ENCODE results near the gene P2RX4.
"Not testable (repeated sequence)": the region's sequence is repeated elsewhere in the genome, so short reads cannot be mapped to it uniquely, and the experiment has no call there.

The P2RX4 gene
- 62.2 to 68.5 reads per million in 2 donors for total RNA-seq

GRCh38 chr12:121209624-121210572 lies at the start of gene P2RX4:
Gene P2RX4 (plus strand): TSS chr12:121210129. CDS start chr12:121210165, 36 bp downstream.
- peak; percentile 81 for DNase-seq

- DNase-seq, result no peak
These were observed 47.5 kb upstream of the P2RX4 start for GRCh38 chr12:121162384-121162783.

- no peak for DNase-seq
These were observed 46.9 kb upstream of the P2RX4 start for GRCh38 chr12:121162985-121163384.

GRCh38 chr12:121164839-121165238 lies 45.1 kb upstream of the P2RX4 start:
- DNase-seq, result not testable (repeated sequence)

GRCh38 chr12:121165316-121165715 lies 44.6 kb upstream of the P2RX4 start:
- no peak for DNase-seq

- no peak for DNase-seq
These were observed 43.6 kb upstream of the P2RX4 start for GRCh38 chr12:121166356-121166755.

- no peak for DNase-seq
These were observed 42.6 kb upstream of the P2RX4 start for GRCh38 chr12:121167232-121167820.

GRCh38 chr12:121167951-121168350 lies 42.0 kb upstream of the P2RX4 start:
- DNase-seq, result no peak

- no peak for DNase-seq
These were observed 39.8 kb upstream of the P2RX4 start for GRCh38 chr12:121170151-121170550.

- DNase-seq, result no peak
These were observed 39.2 kb upstream of the P2RX4 start for GRCh38 chr12:121170611-121171260.

- DNase-seq, result no peak
These were observed 37.8 kb upstream of the P2RX4 start for GRCh38 chr12:121172145-121172544.

- DNase-seq, result no peak
These were observed 34.4 kb upstream of the P2RX4 start for GRCh38 chr12:121175383-121176119.

- DNase-seq, result no peak
These were observed 33.0 kb upstream of the P2RX4 start for GRCh38 chr12:121176826-121177529.

GRCh38 chr12:121181181-121181580 lies 28.7 kb upstream of the P2RX4 start:
- DNase-seq, result no peak

GRCh38 chr12:121182222-121182893 lies 27.6 kb upstream of the P2RX4 start:
- no peak for DNase-seq

- DNase-seq, result no peak
These were observed 25.5 kb upstream of the P2RX4 start for GRCh38 chr12:121184425-121184824.

GRCh38 chr12:121184984-121185889 lies 24.7 kb upstream of the P2RX4 start:
- DNase-seq, result no peak

- DNase-seq, result no peak
These were observed 23.1 kb upstream of the P2RX4 start for GRCh38 chr12:121186826-121187225.

GRCh38 chr12:121187501-121187900 lies 22.4 kb upstream of the P2RX4 start:
- no peak for DNase-seq

GRCh38 chr12:121188227-121188626 lies 21.7 kb upstream of the P2RX4 start:
- no peak for DNase-seq
